Stimulated activated CD4-positive, alpha-beta T cell treated with anti-CD3 and anti-CD28 coated beads, Interleukin-4, amount 100 ng/mL, for 4 hours (primary cell): ENCODE data around the gene DCLK1.

Source experiments
- DNase-seq, 2 experiments: peaks; one replicate each; pipeline ENCODE4 v3.0.0-alpha.2; 2020

DCLK1 gene

DNA sequence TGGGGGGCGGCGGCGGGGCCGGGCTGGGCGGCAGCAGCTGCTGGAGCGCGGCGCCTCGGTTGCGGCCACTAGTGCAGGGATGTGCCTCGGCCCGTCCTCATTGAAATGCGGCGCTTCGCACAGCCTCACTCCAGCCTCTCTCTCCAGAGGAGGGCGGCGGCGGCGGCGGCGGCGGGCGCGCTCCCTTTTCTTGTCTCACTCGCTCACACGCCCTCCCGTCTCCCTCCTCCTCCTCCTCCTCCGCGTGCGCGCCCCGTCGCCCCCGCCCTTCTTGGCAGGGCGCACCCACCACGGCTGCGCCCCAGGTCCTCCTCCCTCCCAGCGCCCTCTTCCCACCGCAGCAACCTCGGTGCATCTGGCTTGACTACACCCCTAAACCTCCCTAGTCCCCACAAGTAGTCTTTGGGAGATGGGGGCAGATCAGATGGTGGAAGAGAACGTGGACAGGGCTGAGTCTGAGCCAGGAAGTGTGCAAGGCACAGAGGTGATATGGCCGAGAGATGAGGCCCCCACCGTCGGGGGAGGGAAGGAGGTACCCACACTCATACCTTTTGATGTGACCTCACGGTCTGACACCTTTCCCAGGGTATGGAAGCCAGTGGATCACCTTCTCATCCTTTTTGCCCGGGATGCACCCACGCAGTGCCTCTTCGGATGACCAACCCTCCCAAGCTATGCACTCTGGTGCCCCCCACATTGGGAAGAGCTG lies at the start of gene DCLK1:
TSS of gene DCLK1 (minus strand) at position 161 of the 709 bp plus-strand sequence.
- DNase-seq = no peak

DNA sequence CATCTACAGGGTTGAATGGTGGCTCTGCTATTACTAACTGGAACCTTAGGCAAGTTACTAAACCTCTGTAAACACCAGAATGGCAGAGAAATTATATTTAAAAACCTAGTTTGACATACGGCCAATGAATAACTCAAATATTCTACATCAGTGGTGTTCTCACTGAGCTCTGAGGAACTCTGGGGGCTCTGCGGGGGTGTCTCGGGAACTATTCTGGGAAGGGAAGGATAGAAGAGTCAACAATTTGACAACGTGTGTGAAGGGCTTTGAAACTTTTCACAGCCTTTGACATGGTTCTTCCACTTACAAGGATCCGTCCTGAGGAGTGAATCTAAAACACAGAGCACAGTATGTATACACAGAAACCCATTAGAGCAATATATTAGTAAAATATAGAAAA lies 44.4 kb upstream of the DCLK1 start:
- no peak for DNase-seq

DNA sequence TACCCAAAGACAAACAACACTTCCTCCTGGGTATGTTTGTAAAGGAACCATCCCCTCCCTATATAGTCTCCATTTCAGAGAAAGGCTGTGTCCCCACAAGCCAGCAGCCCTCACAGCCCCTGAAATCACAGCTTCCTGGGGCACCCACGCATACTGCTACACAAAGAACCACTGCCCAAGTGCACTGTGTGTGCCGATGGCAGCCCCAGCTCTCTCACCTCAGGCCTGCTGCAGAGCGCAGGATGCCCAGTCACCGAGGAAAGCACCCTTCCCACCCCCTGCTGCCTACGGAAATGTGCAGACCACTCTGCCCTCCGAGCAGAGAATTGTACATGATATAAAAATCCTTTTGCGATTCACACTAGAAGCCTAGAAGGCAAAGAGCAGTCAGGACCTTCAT lies 43.7 kb upstream of the DCLK1 start:
- no peak for DNase-seq

DNA sequence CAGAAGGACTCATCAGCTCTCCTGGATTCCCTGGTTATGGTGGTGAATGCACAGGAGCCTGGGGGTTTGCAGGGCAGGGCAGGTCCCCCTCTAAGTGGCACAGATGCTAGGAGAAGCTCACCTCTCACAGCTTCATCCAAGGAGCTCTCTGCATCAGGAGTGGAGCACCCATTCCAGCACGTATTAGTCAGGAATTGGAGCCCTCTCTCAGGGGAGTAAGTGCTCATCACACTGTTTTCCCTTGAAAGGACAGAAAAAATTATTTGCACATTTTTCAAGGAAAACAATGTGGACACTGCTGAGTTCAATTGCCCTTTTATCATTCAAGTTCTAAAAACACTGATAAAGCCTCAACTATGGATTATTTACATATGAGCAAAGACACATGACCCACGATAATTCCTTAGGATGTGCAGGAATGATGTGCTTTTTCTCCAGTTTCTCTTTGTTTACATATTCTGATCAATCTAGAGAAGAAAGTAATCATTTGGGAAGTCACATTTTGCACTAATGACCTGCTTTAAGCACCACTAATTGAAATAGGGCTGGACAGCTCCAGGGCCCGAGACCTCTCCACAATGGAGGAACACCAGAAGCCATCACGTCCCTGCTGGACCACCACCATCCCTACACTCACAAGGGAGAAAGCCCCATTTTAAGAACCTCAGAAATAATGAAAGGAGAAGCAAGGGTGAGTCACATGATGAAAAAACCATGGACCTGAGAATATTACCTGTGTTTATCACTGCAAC lies 42.6 kb upstream of the DCLK1 start:
- DNase-seq = no peak

DNA sequence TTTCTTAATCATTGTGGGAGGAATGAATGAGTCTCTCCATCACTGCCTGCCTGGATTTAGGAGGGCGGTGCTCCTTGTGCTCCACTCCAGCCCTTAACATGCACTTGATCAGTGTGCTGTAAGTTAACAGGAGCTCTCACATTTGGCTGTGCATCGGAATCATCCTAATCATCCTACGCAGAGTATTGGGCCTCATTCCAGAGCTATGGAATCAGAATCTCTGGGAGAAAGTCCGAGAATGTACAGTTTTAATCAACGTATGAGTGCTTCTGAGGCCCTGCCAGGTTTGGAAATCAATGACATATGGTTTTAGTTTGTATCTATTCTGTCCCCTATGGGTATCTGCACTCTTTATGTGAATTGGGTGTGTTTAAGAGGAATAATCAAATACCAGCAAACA lies 34.9 kb upstream of the DCLK1 start:
- no peak for DNase-seq

DNA sequence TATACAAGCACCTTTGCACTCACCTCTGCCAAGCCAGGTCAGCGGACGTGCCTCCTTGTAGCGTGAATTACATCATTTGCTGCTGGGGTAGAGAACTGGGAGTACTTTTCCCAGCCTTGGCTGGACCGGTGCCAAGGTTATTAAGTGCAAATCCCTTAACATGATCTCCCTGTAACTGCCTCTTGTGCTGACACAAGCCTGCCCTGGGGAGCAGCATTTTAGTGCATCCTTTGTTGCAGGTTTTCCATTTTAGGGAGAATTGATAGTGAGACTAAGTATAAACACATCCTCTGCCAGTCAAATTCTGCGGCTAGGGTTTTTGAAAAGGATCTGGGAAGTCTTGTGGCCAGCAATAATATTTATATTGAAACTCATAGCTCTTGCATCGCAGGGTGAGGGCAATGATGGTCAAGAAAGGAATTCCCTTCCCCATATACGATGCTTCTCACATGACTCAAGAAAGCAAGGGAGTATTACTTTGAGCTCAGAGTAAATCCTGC lies 32.7 kb upstream of the DCLK1 start:
- no peak for DNase-seq

DNA sequence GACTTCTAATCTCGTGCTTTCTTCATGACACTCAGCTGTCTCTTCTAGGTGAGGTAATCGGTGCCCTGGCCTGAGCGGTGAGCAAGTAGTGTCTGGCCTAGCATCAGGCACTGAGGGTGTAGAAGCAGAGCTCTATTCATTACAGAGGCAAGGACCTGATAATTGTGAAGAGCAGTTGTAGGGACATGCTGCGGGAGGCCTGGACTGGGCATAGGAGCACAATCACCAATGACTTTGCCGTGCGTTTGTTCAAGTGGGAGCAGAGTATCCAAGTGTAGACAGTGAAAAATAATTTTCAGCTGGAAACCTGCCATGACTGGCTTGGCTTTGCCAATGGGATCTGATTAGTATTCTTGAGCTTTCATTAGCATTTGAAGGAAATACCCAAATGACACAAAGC lies 32.1 kb upstream of the DCLK1 start:
- no peak for DNase-seq

DNA sequence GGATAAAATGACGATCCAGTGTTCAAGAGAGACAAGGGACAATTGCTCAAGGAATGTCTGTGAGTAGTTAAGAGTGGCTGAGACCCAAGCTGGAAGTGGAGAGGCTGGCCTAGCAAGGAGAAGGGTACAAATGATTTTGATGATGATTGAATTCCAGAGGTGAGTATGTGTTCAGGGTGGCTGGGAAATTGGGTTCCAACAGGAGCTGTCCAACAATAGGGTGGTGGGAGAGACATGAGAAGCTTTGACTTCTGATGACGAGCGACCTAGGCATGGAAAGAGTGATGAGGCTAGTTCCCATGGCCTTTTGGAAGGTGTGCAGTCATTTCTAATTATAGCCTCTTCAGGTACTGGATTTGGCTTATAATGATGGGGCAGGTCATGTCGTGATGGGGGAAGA lies 29.1 kb upstream of the DCLK1 start:
- DNase-seq = no peak

DNA sequence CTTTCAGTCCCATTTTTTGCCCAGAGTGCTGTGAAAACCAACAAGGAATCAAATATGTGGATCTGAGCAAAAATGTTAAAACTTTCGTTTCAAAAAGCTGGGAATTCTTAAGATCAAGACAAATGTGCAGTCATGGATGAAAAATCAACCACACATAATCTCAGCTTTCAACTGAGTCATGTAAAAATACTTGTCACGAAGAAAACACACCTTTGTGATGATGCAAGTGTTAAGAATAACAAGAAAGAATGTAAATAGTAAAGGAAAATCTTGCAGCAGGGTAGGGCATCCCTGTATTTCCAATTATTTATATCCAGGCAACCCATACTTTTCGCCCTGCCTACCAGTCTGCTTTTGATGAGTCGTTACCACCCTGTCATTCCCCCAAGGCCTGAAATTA lies 27.4 kb upstream of the DCLK1 start:
- DNase-seq = no peak

DNA sequence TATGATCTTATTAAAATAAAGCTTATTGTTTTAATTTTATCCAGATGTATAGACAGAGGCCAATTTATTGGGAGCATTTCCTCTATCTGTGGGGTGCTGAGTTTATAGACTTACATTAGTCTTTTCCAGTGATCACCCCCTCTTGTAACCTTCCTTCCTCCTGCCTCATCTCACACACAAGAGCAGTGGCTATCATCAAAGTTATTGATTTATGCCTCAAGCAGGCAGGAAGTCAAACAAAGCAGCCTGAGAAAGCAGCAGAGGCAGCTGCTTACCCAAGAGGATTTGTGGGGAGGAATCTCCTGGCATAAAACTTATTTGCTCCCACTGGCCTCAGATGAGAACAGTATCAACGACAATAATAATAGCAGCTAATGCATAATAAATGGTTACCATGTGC lies 26.3 kb upstream of the DCLK1 start:
- DNase-seq = no peak

DNA sequence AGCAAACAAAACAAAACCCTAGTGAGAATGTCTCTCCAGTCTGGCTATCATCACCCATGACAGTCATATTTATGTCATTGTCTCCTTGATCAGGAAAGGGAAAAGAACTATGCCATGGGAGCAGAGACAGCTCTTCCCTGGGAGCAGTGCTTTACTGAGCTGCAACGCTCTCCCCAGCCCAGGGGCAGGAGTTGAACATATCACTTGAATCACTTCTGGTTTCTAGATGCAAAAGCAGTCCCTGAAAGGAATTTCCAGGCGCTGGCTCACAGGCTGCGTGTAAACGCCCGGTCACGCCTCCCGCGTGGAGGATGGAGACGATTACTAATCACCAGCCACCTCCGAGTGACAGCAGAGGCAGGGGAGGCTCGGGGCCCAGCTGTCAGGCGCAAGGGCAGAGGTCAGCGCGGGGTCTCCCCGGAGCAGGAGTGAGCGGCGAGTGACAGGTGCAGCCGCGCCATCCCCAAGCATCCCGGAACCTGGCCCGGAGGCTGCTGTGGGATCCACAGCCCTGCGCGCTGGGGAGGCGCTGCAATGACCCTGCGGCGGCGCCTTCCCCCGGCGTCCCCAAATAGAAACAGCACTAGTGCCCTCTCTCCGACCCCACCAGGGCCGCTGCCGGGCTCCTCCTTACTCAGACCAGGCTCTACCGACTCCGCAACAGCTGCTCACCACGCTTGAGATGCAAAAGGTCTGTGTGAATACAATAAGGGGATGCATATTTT lies 23.5 kb upstream of the DCLK1 start:
- DNase-seq = no peak

DNA sequence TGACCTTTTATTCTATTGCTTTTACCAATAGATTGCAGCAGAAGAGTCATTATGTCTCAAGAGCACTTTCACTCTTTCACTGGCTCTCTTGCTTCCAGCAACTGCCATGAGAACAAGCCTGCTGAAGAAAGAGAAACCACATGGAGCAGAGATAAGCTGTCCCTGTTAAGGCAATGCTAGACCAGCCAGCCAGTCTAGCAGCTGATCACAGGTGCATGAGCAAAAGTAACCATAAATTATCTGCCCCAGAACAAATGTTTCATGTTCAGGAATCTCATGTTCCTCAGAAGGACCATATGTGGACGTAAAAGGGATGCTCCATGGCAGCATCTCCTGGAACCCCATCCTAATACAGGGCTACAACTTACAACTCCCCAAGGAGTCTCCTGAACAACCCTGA lies 20.4 kb upstream of the DCLK1 start:
- DNase-seq = no peak

DNA sequence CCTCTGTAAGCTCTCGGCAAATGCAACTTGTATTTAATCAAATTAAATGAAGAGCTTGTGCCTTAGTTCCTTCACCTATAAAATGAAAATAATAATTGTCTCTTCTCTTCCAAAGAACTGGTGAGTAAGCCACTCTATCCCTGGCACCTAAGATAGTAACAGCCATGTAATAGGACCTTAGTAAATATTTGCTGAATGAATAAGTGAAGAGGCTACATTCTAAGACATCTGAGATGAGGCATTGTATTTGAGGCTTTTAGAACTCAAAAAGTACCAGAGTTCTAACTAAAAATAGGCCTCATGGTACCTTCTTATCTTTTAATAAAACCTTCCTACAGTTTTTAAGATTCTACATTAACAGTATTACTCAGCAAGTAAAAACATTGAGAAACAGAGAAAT lies 17.3 kb upstream of the DCLK1 start:
- no peak for DNase-seq

DNA sequence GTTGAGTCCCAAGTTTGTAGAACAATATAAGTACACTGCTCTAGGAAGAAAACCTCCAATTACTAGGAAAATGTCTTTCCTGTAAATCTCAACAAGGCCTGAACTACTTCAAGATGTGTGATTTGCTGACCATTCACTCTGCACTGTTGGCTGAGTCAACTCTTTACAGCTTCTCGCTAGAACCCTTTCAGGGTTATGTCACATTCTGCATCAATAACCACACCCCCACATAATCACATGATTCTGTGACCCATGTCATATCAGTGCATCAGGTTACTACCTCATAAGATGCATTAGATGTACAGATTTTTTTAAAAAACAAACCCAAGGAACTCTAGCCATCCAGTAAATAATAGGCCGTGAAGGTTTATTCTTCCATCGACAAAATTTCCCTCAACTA lies 16.1 kb upstream of the DCLK1 start:
- no peak for DNase-seq

DNA sequence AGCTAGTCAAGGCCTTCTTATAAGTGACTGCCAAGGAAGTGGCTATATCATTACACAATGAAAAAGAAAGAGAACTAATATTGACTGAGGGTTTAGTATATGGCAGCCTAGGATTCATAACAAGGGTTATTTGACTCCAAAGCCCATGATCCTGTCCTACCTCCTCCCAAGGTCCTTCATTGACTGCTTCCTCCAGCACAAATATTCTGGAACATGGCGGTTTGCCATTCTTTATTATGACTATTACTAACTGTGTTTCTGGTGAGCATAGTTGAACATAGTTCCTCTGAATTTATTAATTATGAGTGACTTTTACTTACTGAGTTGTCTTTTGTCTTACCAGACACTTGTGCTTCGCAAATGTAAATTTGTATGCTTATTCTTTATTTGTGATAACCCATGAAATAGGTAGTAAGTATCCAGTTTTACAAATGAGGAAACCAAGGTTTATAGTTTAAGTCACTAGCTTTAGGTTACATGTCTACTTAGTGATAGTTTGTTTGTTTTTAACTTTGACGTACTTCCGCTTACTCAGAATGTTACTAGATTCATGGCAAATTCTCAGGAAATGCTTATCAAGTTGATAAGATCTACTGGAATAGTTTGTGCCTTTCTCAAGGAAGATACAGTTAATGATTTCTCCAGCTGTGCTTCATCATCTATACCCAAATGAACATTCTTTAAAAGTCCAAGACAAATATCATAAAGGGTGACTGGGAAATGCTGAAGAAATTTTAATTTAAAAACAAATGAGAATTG lies 15.5 kb upstream of the DCLK1 start:
- DNase-seq = no peak

DNA sequence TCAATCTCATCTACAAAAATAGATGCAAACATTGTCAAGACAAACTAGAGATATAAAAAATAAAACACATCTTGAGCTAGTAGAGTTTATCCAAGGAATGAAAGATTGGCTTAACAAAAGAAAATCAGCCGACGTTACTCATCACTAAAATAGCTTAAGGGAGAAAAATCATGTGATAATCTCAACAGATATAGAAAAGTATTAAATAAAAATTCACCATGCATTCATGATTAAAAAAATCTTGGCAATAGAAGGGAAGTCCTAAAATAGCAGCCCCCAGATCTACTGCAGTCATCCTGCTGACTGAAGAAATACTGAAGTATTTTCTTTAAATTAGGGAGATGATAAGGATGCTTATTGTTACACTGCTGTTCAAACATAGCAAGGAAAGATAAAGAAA lies 12.6 kb upstream of the DCLK1 start:
- DNase-seq = no peak

DNA sequence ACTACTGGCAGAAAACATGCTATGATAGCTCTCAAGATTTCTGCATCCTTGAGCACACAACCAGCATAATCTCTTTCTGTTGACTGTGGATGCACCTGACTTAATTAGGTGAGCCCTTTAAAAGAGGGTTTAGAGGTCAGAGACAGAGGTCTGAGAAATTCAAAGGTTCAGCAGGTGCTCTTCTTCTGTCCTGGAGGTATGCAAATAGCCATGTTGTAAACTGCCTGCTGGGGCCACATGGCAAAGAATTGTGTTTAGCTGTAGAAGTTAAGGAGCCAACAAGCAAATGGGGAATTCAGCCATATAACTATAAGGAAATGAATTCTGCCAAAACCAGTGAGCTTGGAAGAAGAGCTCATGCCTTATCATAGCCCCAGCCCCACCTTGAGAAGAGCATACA lies 11.6 kb upstream of the DCLK1 start:
- DNase-seq = no peak

DNA sequence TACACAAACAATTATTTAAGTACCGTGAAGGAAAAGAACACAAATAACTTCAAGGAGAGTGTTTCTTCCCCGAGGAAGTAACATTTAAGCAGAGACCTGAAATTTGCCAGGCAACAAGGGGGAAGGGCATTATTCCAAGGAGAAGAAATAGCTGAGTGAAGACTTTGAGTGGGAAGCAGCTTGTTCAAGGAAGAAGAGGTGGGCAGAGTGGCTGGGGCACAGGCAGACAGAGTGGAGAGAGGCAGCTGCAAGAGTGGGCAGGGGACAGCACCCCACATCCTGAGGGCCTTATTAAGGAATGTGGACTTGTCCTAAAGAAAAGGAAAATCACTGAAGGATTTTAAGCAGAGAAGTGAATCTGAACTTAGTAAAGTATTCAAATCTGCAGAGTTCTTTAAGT lies 4.7 kb upstream of the DCLK1 start:
- no peak for DNase-seq

DNA sequence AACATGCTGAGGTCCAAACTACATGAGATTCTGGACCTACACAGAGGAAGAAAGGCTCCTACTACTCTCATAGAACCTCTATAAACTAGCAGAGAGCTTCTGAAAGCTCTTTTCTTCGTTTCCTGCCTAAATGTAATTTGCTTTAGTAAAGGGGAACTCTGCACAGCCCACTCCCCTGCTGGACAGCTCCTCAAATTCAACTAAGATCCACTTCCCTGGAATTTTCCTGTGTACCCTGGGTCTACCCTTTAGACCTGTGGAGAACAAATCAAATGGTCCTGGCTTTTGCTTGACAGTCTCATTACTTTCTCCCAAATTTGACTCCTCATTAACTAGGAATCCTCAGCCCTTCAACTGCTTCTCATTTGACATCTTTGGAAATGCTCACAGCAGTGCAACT lies 3.5 kb upstream of the DCLK1 start:
- DNase-seq = no peak

DNA sequence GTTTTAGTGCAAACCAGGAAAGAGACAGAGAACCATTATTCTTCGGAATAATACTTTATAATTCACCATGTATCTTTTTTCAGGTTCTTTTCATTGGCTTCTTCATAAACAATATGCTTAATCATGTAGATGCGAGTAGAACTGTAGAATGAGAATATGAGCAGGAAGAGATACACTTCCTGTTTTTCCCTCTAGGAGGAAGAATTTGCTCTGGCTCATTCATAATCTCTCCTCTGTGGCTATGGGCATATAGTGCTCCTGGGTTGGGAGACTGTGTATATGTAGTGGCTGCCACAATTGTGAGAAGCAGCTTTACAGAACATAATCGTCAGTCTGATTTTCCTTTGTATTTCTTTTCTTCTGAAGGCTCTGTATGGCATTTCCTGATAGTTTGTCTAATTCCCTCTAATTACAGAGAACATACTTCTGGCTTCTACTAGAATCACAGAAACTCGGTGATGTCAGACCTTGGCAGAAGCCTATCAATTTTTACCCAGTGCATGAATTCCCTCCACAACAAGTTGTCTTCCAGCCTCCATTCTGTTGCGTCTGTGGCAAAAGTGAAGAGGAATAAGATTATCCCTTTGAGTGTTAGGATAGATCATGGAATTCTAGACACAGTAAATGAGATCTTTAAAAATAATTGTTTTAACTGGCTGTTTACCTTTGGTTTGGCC lies 2.9 kb upstream of the DCLK1 start:
- DNase-seq = no peak

DNA sequence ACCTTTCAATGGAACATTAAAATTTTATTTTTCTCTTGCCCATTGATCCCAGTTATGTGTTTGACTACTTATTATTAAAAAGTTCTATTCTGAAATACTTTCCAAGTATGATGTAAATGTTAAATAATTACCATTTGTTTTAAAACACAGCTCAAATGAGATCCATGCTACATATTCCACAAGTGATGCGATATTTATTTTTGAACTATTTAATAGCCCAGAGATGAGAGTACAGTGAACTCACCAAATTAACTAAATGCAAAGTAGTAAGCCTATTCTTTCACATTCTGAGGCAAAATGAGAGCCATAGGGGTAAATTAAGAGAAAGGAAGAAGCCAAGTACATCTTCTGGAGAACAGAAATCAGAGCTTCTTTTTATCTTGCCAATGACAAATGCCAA lies 1.2 kb upstream of the DCLK1 start:
- no peak for DNase-seq

DNA sequence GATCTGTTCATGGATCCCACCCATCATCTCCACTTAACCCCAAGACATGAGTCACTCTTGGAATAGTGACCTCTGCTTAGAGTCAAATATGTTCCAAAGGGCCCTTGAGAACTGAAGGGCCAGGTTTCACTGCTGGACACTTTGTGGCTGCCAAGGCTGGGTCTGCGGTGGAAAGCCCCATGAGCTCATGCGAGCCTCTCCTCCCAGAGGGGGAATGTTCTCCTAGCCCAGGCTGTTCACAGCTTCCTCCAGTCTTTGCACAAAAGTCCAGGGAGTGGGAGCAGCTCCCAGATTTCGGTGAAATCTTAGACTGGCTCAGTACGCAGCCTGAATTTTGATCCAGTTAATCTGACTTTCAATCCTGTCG lies 732 bp upstream of the DCLK1 start:
- DNase-seq = no peak
